ENCODE data around the gene PRKAG1. TPM values are rescaled to one million over a fixed set of nuclear protein-coding genes. Genes with fewer than 3 reads are reported as not detected.

Gene PRKAG1
- total and polyA plus RNA-seq, 4 donors, result 15.5 to 31.5 (median 20.9) TPM

DNA sequence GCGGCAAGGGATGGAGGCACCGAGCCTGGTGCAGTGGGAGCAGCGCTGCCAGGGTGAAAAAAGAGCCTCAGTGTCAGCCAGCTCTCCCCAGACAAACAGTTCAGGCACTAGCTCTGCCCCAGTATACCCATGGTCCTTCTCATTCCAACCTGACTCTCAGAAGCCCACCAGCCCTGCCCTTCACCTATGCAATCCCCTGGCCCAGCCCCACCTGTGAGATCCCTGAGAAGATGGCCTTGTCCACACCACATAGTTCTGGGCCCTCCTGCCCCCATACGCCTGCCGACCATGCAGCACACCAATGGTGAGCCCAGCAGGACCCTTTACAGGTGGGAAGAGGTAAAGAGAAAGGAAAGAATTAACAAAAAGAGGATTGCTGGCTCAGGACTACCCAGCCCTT lies 35.5 kb upstream of the PRKAG1 start (continued):
- TF ChIP-seq, protein P1, sequence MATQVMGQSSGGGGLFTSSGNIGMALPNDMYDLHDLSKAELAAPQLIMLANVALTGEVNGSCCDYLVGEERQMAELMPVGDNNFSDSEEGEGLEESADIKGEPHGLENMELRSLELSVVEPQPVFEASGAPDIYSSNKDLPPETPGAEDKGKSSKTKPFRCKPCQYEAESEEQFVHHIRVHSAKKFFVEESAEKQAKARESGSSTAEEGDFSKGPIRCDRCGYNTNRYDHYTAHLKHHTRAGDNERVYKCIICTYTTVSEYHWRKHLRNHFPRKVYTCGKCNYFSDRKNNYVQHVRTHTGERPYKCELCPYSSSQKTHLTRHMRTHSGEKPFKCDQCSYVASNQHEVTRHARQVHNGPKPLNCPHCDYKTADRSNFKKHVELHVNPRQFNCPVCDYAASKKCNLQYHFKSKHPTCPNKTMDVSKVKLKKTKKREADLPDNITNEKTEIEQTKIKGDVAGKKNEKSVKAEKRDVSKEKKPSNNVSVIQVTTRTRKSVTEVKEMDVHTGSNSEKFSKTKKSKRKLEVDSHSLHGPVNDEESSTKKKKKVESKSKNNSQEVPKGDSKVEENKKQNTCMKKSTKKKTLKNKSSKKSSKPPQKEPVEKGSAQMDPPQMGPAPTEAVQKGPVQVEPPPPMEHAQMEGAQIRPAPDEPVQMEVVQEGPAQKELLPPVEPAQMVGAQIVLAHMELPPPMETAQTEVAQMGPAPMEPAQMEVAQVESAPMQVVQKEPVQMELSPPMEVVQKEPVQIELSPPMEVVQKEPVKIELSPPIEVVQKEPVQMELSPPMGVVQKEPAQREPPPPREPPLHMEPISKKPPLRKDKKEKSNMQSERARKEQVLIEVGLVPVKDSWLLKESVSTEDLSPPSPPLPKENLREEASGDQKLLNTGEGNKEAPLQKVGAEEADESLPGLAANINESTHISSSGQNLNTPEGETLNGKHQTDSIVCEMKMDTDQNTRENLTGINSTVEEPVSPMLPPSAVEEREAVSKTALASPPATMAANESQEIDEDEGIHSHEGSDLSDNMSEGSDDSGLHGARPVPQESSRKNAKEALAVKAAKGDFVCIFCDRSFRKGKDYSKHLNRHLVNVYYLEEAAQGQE (IDR thresholded peaks at IDR 0.05), result no peak

- Histone ChIP-seq H3K27me3 (ENCODE audit: control insufficient read depth in 4 of 4, insufficient read depth in 4 of 4, low read length in 3 of 4) (no peaks in the 10 kb centered on the region), H3K4me1 (ENCODE audit: control insufficient read depth in 4 of 4, insufficient read depth in 4 of 4, low read length in 3 of 4) (peaks cover 7 to 31% (median 26%) of the 10 kb centered on the region in 4 donors), H3K36me3 (ENCODE audit: control insufficient read depth in 4 of 4, insufficient read depth in 3 of 4, low read depth in 1 of 4, low read length in 3 of 4) (peaks cover 38 to 68% (median 51%) of the 10 kb centered on the region in 4 donors), H3K4me3 (ENCODE audit: low read depth in 1 of 3, low read length in 3 of 3) (no peak overlapping the region), H3K27ac (ENCODE audit: low read depth in 1 of 2, low read length in 2 of 2) (no peak overlapping the region), H3K9me3 (ENCODE audit: control insufficient read depth in 4 of 4, low read length in 3 of 4) (no peaks in the 10 kb centered on the region), H3K9ac (ENCODE audit: low read depth in 1 of 2, low read length in 2 of 2) (no peak overlapping the region)
- TF ChIP-seq, protein P2, sequence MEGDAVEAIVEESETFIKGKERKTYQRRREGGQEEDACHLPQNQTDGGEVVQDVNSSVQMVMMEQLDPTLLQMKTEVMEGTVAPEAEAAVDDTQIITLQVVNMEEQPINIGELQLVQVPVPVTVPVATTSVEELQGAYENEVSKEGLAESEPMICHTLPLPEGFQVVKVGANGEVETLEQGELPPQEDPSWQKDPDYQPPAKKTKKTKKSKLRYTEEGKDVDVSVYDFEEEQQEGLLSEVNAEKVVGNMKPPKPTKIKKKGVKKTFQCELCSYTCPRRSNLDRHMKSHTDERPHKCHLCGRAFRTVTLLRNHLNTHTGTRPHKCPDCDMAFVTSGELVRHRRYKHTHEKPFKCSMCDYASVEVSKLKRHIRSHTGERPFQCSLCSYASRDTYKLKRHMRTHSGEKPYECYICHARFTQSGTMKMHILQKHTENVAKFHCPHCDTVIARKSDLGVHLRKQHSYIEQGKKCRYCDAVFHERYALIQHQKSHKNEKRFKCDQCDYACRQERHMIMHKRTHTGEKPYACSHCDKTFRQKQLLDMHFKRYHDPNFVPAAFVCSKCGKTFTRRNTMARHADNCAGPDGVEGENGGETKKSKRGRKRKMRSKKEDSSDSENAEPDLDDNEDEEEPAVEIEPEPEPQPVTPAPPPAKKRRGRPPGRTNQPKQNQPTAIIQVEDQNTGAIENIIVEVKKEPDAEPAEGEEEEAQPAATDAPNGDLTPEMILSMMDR (IDR thresholded peaks at IDR 0.05; ENCODE audit: low read depth, low read length, missing input control), result no peak
- no peak for TF ChIP-seq FOXA2 (IDR thresholded peaks at IDR 0.05)
- no peak for TF ChIP-seq RAD21 (IDR thresholded peaks at IDR 0.05)
- no peak for TF ChIP-seq ZBTB33 (IDR thresholded peaks at IDR 0.05)
- no peak for TF ChIP-seq RXRA (IDR thresholded peaks at IDR 0.05)
- TF ChIP-seq EGR1 (IDR thresholded peaks at IDR 0.05; ENCODE audit: low read depth in 2 of 2), result no peak
- TF ChIP-seq HNF4A (conservative IDR thresholded peaks at IDR 0.05), result no peak
- no peak for TF ChIP-seq HNF4G (IDR thresholded peaks at IDR 0.05)
- no peak for TF ChIP-seq SP1 (IDR thresholded peaks at IDR 0.05)
- TF ChIP-seq NR2F2 (IDR thresholded peaks at IDR 0.05), result no peak
- TF ChIP-seq, protein P3, sequence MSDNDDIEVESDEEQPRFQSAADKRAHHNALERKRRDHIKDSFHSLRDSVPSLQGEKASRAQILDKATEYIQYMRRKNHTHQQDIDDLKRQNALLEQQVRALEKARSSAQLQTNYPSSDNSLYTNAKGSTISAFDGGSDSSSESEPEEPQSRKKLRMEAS (IDR thresholded peaks at IDR 0.05), result no peak
- TF ChIP-seq FOXA1 (IDR thresholded peaks at IDR 0.05), result no peak
- 92% methylated on average over 16 of the region's 16 CpGs for WGBS
- no peak for DNase-seq (ENCODE audit: low spot score)
Observed at GRCh38 chr12:49052451-49053208, 34.1 kb upstream of the PRKAG1 start.

All from liver (tissue), 9 donors.